ENCODE measurements around the gene NEK7.

DNA sequence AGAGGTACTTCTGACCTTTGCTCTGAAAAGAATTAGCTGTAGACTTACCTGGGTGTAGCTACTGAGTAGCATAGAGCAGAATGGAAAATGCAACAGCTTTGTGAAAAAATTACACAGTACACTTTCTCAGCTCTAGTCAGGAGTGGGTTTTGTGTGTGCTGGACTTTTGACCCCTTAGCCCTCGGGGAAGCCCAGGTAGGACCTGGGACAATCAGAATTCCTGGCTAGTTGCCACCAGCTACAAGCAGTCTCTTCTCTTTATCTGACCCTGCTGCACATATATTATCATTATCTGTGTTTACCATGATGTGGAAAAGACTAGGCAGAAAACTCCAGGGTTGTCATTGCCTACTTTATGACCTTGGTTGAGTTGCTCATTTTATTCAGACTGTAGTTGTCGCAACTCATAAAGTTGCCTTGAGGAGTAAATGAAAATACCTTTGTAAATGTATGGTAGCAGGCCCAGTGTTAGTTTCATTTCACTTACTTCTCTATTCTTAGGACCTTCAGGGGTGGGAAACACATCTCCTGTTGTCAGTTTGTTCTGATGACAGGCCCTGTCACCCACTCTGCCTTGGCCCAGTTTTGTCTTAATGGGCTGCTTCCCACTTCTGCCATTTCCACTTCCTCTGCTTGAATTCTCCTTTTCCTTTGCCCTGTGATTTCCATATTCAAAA, 5.4 kb downstream of the NEK7 start:
- TF ChIP-seq, protein P1, sequence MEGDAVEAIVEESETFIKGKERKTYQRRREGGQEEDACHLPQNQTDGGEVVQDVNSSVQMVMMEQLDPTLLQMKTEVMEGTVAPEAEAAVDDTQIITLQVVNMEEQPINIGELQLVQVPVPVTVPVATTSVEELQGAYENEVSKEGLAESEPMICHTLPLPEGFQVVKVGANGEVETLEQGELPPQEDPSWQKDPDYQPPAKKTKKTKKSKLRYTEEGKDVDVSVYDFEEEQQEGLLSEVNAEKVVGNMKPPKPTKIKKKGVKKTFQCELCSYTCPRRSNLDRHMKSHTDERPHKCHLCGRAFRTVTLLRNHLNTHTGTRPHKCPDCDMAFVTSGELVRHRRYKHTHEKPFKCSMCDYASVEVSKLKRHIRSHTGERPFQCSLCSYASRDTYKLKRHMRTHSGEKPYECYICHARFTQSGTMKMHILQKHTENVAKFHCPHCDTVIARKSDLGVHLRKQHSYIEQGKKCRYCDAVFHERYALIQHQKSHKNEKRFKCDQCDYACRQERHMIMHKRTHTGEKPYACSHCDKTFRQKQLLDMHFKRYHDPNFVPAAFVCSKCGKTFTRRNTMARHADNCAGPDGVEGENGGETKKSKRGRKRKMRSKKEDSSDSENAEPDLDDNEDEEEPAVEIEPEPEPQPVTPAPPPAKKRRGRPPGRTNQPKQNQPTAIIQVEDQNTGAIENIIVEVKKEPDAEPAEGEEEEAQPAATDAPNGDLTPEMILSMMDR (IDR thresholded peaks at IDR 0.05; ENCODE audit: low read depth, low read length): no peak
- TF ChIP-seq EZH2phosphoT487 (IDR thresholded peaks at IDR 0.05; ENCODE audit: low read depth): no peak

All from OCI-LY3 (cell line).